Esophagus muscularis mucosa (tissue), 4 donors: Measurements from ENCODE around the gene GTF2I. TPM values are rescaled to one million over a fixed set of nuclear protein-coding genes. Genes with fewer than 3 reads are reported as not detected.

Experiments used
- DNase-seq: peaks from one replicate; pipeline ENCODE4 v3.0.0-alpha.2; 2017; ENCODE audit errors: extremely low spot score
- H3K27ac ChIP-seq, 4 donors: fragments of 200-600 bp; sonication (generic); replicated peaks in 1 of 4; 1 replicate in 3 of 4; 2 replicates in 1 of 4; pipeline ENCODE4 v1.5.1; 2016 to 2019; ENCODE audit warnings: mild to moderate bottlenecking in 1 of 4
- H3K27me3 ChIP-seq, 4 donors: fragments of 200-600 bp; sonication (generic); one replicate each; pipeline versions ENCODE4 v1.5.1 to v1.6.0; 2016 to 2019
- H3K36me3 ChIP-seq, 4 donors: fragments of 200-600 bp; sonication (generic); one replicate each; pipeline ENCODE4 v1.5.1; 2016 to 2019
- H3K4me1 ChIP-seq, 4 donors: fragments of 200-600 bp; sonication (generic); one replicate each; pipeline ENCODE4 v1.5.1; 2016 to 2019
- H3K4me3 ChIP-seq, 4 donors: fragments of 200-600 bp; sonication (generic); 1 replicate in 2 of 4; 2 replicates in 2 of 4; pipeline ENCODE4 v1.5.1; 2016 to 2019; ENCODE audit warnings: mild to moderate bottlenecking in 4 of 4, moderate library complexity in 1 of 4
- H3K9me3 ChIP-seq, 4 donors: fragments of 200-600 bp; sonication (generic); 1 replicate in 3 of 4; 2 replicates in 1 of 4; pipeline ENCODE4 v1.5.1; 2016 to 2019
- EP300 ChIP-seq: sonication (generic); formaldehyde crosslinking; IDR thresholded peaks from one replicate; pipeline ENCODE4 v1.6.1; 2017; ENCODE audit warnings: antibody characterized with exemption
- POLR2A ChIP-seq: fragments of 450-650 bp; IDR thresholded peaks from one replicate; pipeline ENCODE4 v1.6.1; 2017; ENCODE audit warnings: antibody characterized with exemption, moderate library complexity, mild to moderate bottlenecking, low read depth
- POLR2AphosphoS5 ChIP-seq, 2 donors: sonication (generic); formaldehyde crosslinking; IDR thresholded peaks; one replicate each; pipeline ENCODE4 v1.6.1; 2017; ENCODE audit warnings: antibody characterized with exemption in 2 of 2
- WGBS: methylation state at CpG from one replicate; pipeline ENCODE4 v1.1.5; 2018; 5-methylcytosine and 5-hydroxymethylcytosine counted together
- intact Hi-C: fragments of 100-400 bp; cut with DNase I; formaldehyde crosslinking; loops from one replicate; pipeline ENCODE4 v1.15.1; 2023
- total RNA-seq, 4 donors: library from RNA; depleted of rRNA; stranded (reverse); fragments of >200 nt; gene quantifications; one replicate each; pipeline versions ENCODE4 v1.1.0 to v1.2.1, GENCODE V29; 2016
- TF ChIP-seq, protein P1 (sequence below), 3 experiments: fragments of 200-600 bp in 2 of 3; fragments of 450-650 bp in 1 of 3; sonication (generic) in 2 of 3; IDR thresholded peaks; one replicate each; pipeline ENCODE4 v1.5.1; 2017 to 2019; ENCODE audit warnings: antibody characterized with exemption in 3 of 3, mild to moderate bottlenecking in 2 of 3, moderate library complexity in 1 of 3

The GTF2I gene
- total RNA-seq, 4 donors from 2014 or later = 101 to 169 (median 136) TPM

DNA sequence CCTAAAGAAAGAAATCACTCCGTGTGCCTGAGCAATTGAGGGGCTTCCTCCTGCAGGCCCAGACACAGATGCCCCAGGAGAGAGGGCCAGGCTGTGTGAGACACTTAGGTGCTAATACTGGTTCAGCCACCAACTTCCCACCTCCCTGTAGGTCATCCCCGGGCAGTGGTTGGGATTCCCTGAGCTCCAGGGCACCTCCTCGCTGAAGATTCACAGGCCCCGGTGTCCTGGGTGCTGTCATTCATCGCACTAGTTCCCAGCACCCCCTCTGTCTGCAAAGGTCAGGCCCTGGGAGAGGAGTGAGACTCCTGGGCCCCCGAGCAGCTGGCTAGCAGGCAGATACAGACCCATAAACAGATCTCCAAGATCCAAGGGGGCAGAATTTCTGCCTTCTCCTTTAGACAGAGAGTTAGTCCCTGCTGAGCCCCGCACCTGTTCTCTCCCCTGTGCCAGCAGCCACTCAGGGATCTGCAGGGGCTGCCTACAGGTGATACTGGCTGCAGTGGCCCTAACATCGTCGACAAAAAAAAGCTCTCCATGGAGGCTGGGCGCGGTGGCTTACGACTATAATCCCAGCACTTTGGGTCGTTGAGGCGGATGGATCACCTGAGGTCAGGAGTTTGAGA lies 38.2 kb upstream of the GTF2I start:
- intact Hi-C loops = loop anchor here (10.0 kb wide), 1 partner anchor 85 kb away; no protein-coding TSS in a partner anchor
- 78% methylated on average over 10 of the region's 14 CpGs for WGBS

DNA sequence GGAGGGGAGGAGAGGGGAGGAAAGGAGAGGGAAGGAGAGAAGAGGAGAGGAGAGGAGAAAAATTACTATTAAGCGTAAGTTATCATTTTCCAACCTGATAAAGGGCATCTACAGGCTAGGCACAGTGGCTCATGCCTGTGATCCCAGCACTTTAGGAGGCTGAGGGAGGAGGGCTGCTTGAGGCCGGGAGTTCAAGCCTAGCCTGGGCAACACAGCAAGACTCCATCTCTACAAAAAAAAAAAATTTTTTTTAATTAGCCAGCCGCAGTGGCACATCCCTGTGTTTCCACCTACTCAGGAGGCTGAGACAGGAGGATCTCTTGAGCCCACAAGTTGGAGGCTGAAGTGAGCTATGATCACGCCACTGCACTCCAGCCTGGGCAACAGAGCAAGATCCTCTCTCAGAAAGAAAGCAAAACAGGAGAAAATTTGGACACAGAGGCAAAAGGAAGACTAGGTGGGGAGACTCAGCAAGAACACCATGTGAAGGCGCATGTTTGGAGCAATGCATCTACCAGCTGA lies 35.2 kb upstream of the GTF2I start:
- no peak overlapping the region for H3K4me3 ChIP-seq
- H3K9me3 ChIP-seq = no peaks in the 10 kb centered on the region
- TF ChIP-seq EP300 = no peak
- no peak for TF ChIP-seq POLR2AphosphoS5 (IDR thresholded peaks at IDR 0.05)
- TF ChIP-seq, protein P1, sequence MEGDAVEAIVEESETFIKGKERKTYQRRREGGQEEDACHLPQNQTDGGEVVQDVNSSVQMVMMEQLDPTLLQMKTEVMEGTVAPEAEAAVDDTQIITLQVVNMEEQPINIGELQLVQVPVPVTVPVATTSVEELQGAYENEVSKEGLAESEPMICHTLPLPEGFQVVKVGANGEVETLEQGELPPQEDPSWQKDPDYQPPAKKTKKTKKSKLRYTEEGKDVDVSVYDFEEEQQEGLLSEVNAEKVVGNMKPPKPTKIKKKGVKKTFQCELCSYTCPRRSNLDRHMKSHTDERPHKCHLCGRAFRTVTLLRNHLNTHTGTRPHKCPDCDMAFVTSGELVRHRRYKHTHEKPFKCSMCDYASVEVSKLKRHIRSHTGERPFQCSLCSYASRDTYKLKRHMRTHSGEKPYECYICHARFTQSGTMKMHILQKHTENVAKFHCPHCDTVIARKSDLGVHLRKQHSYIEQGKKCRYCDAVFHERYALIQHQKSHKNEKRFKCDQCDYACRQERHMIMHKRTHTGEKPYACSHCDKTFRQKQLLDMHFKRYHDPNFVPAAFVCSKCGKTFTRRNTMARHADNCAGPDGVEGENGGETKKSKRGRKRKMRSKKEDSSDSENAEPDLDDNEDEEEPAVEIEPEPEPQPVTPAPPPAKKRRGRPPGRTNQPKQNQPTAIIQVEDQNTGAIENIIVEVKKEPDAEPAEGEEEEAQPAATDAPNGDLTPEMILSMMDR (IDR thresholded peaks at IDR 0.05) = no peak
- no peak for TF ChIP-seq POLR2A
- H3K27me3 ChIP-seq = no peaks in the 10 kb centered on the region
- WGBS = 91% methylated on average over 5 of the region's 5 CpGs
- intact Hi-C loops = no loop called here
- peaks cover 3 to 16% (median 12%) of the 10 kb centered on the region in 4 donors for H3K4me1 ChIP-seq
- no peak for DNase-seq
- no peak overlapping the region for H3K27ac ChIP-seq
- H3K36me3 ChIP-seq = no peaks in the 10 kb centered on the region

More for the DNA sequence above, 38.2 kb upstream of the GTF2I start:
- Histone ChIP-seq H3K27me3 (no peaks in the 10 kb centered on the region), H3K9me3 (no peaks in the 10 kb centered on the region), H3K36me3 (no peaks in the 10 kb centered on the region), H3K27ac (no peak overlapping the region), H3K4me1 (peaks cover 0 to 5% (median 0%) of the 10 kb centered on the region in 4 donors), H3K4me3 (no peak overlapping the region)
- DNase-seq = no peak
- TF ChIP-seq EP300 = no peak
- TF ChIP-seq POLR2A = no peak
- no peak for TF ChIP-seq POLR2AphosphoS5 (IDR thresholded peaks at IDR 0.05)
- TF ChIP-seq, protein P1 (IDR thresholded peaks at IDR 0.05) = no peak

DNA sequence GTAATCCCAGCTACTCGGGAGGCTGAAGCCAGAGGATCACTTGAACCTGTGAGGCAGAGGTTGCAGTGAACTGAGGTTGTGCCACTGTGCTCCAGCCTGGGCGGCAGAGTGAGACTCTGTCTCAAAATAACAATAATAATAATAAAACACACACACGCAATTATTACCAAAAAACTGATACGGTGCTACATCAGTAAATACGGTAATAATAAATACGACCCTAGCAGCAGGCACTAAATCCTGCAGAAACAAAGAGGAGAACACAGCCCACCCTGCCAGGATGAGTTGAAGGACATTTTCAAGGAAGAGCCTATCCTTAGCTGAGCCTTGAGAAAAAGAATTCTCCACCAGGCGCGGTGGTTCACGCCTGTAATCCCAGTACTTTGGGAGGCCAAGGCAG lies 34.4 kb upstream of the GTF2I start:
- no peak overlapping the region for H3K27ac ChIP-seq
- no peaks in the 10 kb centered on the region for H3K9me3 ChIP-seq
- no peak for DNase-seq
- intact Hi-C loops = no loop called here
- no peaks in the 10 kb centered on the region for H3K27me3 ChIP-seq
- WGBS = 82% methylated on average over 9 of the region's 9 CpGs
- H3K4me1 ChIP-seq = peaks cover 11 to 23% (median 19%) of the 10 kb centered on the region in 4 donors
- TF ChIP-seq, protein P1 (IDR thresholded peaks at IDR 0.05) = no peak
- TF ChIP-seq POLR2A = no peak
- no peak for TF ChIP-seq POLR2AphosphoS5 (IDR thresholded peaks at IDR 0.05)
- TF ChIP-seq EP300 = no peak
- no peak overlapping the region for H3K4me3 ChIP-seq
- no peaks in the 10 kb centered on the region for H3K36me3 ChIP-seq

- no peak for TF ChIP-seq POLR2AphosphoS5 (IDR thresholded peaks at IDR 0.05)
- TF ChIP-seq, protein P1 (IDR thresholded peaks at IDR 0.05) = peak in 1 of 3 experiments; percentile 23
- Histone ChIP-seq H3K36me3 (no peaks in the 10 kb centered on the region), H3K27me3 (no peaks in the 10 kb centered on the region), H3K9me3 (no peaks in the 10 kb centered on the region), H3K27ac (peak overlapping the region in 1 of 4 donors; percentile 18), H3K4me3 (no peak overlapping the region), H3K4me1 (peaks cover 14 to 30% (median 26%) of the 10 kb centered on the region in 4 donors)
- intact Hi-C loops = no loop called here
- WGBS = 15% methylated on average over 3 of the region's 3 CpGs
- no peak for DNase-seq
Measured at GRCh38 chr7:74625446-74625845, 32.1 kb upstream of the GTF2I start.
